CD4-positive, alpha-beta T cell treated with Interleukin-2 at 100 ng/mL for 4 hours (primary cell): ENCODE results near the gene RIPOR3.

Experiments used
- DNase-seq: peaks from one replicate; pipeline ENCODE4 v3.0.0-alpha.2; 2020; ENCODE audit warnings: low spot score

RIPOR3 gene

GRCh38 chr20:50690650-50691572 is at the start of gene RIPOR3:
TSS of gene RIPOR3 (minus strand) at chr20:50691542. CDS start at chr20:50691128, 414 bp downstream.
- no peak for DNase-seq

GRCh38 chr20:50737352-50737751 is 46.0 kb upstream of the RIPOR3 start:
- DNase-seq: no peak

- DNase-seq: no peak
These were observed 44.5 kb upstream of the RIPOR3 start for GRCh38 chr20:50735813-50736212.

- no peak for DNase-seq
These were observed 43.7 kb upstream of the RIPOR3 start for GRCh38 chr20:50734730-50735679.

GRCh38 chr20:50733644-50734349 is 42.5 kb upstream of the RIPOR3 start:
- no peak for DNase-seq

GRCh38 chr20:50731930-50732690 is 40.8 kb upstream of the RIPOR3 start:
- DNase-seq: no peak

- peak; percentile 99 for DNase-seq
These were observed 40.0 kb upstream of the RIPOR3 start, which contains the start of gene PARD6B for GRCh38 chr20:50731055-50731929. TSS of gene PARD6B (plus strand) at chr20:50731580. CDS start at chr20:50731787, 207 bp downstream.

- DNase-seq: no peak
These were observed 39.4 kb upstream of the RIPOR3 start for GRCh38 chr20:50730765-50731054.

GRCh38 chr20:50729901-50730764 is 38.8 kb upstream of the RIPOR3 start:
- DNase-seq: no peak

- DNase-seq: no peak
These were observed 37.9 kb upstream of the RIPOR3 start for GRCh38 chr20:50728981-50729874.

- DNase-seq: no peak
These were observed 37.2 kb upstream of the RIPOR3 start for GRCh38 chr20:50728486-50728980.

GRCh38 chr20:50727792-50728485 is 36.6 kb upstream of the RIPOR3 start:
- DNase-seq: no peak

- no peak for DNase-seq
These were observed 35.8 kb upstream of the RIPOR3 start for GRCh38 chr20:50726955-50727791.

- no peak for DNase-seq
These were observed 34.3 kb upstream of the RIPOR3 start for GRCh38 chr20:50725724-50726005.

GRCh38 chr20:50724851-50725723 is 33.7 kb upstream of the RIPOR3 start:
- DNase-seq: no peak
